Endometrial microvascular endothelial cells (primary cell): ENCODE data around the gene C6orf47. TPM values are rescaled to one million over a fixed set of nuclear protein-coding genes. Genes with fewer than 3 reads are reported as not detected.

ENCODE experiments used
- in situ Hi-C: cut with HindIII; loops from 2 replicates; pipeline ENCODE4 v1.10.0; 2017; ENCODE audit warnings: low sequenced_read_pairs, low pct_unique_long_range_greater_than_20kb; ENCODE audit errors: inconsistent ontology term
- total RNA-seq: library from RNA; depleted of rRNA; stranded (reverse); fragments of >200 nt; gene quantifications from one replicate; pipeline ENCODE4 v1.2.3, GENCODE V29; 2015; ENCODE audit errors: inconsistent ontology term

The C6orf47 gene
- total RNA-seq, 1 donor from 2014 or later: 17.2 TPM

- in situ Hi-C loops: no loop called here
Measured at GRCh38 chr6:31663126-31663960, 2.8 kb upstream of the C6orf47 start.

GRCh38 chr6:31662124-31662723 lies 1.6 kb upstream of the C6orf47 start:
- in situ Hi-C loops: no loop called here

DNA sequence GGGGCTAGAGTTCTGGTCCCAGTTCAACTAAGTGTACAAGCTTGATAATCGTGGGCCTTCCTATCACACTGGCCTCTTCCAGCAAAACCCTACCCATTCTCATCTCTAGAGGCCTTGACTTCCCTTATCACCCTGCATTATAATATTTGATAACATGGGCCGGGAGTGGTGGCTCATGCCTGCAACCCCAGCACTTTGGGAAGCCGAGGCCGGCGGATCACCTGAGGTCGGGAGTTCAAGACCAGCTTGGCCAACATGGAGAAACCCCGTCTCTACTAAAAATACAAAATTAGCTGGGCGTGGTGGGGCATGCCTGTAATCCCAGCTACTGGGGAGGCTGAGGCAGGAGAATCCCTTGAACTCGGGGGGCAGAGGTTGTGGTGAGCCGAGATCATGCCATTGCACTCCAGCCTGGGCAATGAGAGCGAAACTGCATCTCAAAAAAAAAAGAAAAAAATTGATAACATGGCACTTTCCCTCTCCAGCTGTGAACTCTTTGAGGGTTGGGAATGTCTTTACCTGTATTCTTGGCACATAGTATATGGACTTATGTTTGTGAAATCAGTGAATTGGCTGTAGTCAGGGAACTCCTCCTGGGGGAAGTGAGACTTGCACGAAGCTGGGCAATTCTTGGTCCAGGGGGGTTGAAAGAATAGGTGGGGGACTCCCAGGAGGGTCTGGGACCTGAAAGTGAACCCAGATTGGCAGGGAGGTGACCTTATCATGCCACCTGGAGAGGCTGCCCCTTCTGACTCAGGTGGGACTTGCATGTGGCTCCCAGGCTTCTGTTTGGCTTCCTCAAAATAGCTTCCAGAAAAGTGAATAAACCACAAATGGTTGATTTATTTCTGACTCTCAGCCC lies 915 bp upstream of the C6orf47 start:
- in situ Hi-C loops: no loop called here

- in situ Hi-C loops: no loop called here
Measured at GRCh38 chr6:31659649-31660380, 763 bp downstream of the C6orf47 start.

DNA sequence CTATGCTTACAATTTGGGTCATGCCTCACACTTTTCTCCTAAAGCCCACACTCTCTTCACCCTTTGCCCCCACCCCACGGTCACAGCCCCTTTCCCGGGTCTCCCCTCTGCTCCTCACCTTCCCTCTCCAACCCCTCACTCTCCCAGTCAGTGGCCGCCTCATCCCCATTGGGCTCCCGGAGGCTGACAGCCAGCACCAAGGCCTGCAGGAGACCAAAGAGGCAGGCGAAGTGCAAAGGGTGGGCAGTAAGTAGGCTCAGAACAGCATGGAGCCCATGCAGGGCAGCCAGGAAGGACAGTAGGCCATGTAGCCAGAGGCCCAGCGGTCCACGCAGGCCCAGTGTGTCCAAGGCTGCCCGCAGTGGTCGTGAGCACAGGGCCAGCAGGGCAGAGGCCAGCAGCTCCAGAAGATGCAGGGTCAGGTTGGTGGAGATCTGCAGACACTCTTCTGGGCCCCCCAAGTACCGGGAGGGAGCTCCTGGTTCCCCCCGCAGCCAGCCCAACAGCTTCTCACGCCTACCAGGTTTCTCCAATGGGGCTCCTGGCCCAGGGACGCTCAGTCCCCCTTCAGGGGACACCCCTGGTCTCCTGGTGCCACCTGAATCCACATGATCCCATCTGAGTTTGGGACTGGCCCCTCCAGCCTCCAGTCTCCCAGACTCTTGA lies 1.5 kb downstream of the C6orf47 start:
- in situ Hi-C loops: no loop called here

GRCh38 chr6:31658158-31658688 lies 2.4 kb downstream of the C6orf47 start:
- in situ Hi-C loops: no loop called here

DNA sequence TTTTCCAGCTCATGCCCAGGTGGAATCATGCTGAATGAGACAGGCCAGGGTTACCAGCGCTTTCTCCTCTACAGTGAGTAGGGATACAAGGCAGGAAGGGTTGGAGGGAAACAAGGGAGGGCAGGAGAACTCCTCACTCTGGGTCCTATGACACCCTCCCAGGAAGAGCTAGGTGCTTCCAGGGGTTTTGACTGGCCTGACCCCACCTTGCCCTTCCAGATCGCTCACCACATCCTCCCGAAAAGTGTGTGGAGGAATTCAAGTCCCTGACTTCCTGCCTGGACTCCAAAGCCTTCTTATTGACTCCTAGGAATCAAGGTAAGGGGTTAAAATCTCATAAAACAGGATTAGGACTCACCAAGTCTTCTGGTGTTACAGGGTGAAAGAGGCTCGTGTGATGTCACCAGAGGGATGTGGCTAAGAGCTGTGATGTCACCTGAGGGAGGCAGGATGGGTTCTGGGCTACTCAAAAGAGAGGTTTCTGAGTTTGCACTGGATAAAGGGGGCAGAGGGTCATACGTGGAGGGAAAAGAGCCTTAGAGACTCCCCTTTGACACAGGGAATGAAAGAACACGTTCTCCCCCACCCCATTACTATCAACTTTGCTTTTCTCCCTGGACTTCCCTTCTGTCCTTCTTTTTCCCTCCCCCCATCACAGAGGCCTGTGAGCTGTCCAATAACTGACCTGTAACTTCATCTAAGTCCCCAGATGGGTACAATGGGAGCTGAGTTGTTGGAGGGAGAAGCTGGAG lies 3.0 kb downstream of the C6orf47 start:
- in situ Hi-C loops: no loop called here

- in situ Hi-C loops: no loop called here
Measured at GRCh38 chr6:31655349-31656237, 5.0 kb downstream of the C6orf47 start, which contains the start of gene APOM. Gene APOM (plus strand): TSS chr6:31655894. CDS start chr6:31655967, 73 bp downstream.

- in situ Hi-C loops: no loop called here
Measured at GRCh38 chr6:31654574-31655348, 5.8 kb downstream of the C6orf47 start.

DNA sequence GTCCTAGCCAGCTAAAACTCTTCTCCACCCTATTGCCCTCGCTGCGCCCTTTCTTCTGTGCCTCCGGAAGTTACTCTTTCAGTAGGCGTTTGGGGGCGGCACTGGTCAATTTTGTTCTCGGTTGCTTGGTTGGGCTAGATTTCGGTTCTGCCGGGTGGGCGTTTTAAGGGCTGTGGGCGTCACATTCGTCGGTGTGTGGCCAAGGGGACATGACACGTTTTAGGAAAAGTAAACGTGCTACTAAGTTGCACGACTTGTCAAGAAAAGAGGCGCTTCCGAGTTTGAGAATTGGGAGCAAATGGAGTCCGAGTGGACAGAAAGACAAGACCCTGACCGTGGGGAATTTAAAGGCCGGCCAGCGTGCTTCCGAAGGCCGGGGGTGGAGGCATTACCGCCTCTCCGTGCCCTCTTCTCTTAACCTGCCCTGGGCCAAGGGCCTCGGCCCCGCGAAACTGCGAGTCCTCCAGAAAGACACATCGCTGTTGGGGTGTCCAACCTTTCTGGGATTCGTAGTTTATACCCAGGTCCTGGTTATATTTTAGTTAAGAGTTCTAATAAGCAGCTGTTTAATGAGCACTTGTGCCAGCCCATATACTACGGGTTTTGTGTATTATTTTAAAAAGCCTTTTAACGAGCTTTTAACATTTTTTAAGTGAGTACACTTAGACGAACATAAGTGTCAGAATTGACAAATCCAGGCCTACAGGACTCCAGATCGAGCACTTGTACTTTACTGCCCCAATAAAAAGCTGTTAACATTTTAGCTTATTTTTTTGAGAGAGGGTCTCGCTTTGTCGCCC lies 7.5 kb downstream of the C6orf47 start:
- in situ Hi-C loops: no loop called here

- in situ Hi-C loops: no loop called here
Measured at GRCh38 chr6:31651602-31652191, 8.9 kb downstream of the C6orf47 start.

- in situ Hi-C loops: no loop called here
Measured at GRCh38 chr6:31645325-31645724, 15.3 kb downstream of the C6orf47 start.

- in situ Hi-C loops: no loop called here
Measured at GRCh38 chr6:31643818-31644454, 16.6 kb downstream of the C6orf47 start.

DNA sequence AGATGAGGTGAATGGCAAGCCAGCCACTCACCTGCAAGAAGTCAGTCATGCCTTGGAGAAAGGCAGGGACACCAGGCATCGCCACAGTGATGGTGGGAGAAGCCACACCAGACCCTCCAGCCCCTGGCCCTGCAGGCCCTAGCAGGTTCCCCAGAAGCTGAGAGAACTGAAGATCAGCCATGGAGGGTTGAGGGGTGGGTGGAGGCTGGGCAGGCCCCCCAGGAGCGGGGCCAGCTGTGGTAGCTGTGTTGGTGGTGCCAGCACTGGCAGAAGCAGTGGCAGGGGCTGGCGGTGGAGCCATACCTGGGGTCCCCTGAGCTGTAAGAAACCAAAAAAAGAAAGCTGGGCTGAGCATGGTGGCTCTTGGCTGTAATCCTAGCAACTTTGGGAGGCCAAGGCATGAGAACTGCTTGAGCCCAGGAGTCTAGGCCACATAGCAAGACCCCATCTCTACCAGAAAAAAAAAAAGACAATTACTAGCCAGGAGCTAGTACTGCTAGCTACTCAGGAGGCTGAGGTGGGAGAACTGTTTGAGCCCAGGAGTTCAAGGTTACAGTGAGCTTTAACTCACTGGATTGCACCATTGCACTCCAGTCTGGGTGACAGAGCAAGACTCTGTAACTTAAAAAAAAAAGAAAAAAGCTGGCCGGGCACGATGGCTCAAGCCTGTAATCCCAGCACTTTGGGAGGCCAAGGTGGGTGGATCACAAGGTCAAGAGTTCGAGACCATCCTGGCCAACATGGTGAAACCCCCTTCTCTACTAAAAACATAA lies 17.6 kb downstream of the C6orf47 start:
- in situ Hi-C loops: no loop called here
